GM18505 (cell line): ENCODE results near the gene SNAP25.

Experiments
- ATAC-seq: cut with Tn5 transposase; IDR thresholded peaks from one replicate; pipeline ENCODE4 v1.9.1; 2021; ENCODE audit not compliant: unreplicated experiment
- POLR2A ChIP-seq: IDR thresholded peaks from 4 replicates; pipeline ENCODE4 v1.6.1; 2011; ENCODE audit warnings: borderline replicate concordance; ENCODE audit not compliant: insufficient read depth, insufficient read length; ENCODE audit errors: extremely low read depth

Gene SNAP25

DNA sequence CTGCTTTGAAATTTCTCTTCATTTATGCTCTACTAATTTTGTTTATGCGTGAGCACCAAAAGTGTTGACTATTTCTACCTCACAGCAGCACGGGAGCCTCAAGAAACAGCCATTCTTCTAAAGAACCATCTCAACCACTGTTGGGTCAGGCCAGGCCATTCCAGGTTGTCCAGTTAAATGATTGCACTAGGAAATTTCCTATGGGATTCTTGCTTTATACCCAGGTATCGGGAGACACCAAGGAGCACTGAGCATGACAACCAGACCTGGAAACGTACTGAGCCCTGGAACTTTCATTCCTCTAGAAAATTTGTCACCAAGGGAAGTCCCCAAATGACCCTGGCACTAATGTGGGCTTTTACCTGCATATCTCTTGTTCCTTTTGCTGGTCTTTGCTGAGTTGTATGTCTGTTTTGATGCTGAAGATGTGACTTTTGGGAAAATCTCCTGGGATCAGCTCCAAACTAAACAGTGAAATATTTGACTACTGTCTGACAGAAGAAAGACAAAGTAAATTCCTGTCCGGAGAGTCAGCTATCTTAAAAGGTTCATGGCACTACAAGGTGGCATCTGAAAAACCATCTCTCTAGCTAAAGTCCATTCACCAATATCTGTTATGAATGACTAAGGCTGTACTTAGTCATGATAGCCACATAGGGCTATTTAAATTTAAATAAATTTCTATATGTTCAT, 70.5 kb downstream of the SNAP25 start:
- TF ChIP-seq POLR2A: no peak
- ATAC-seq: no peak

DNA sequence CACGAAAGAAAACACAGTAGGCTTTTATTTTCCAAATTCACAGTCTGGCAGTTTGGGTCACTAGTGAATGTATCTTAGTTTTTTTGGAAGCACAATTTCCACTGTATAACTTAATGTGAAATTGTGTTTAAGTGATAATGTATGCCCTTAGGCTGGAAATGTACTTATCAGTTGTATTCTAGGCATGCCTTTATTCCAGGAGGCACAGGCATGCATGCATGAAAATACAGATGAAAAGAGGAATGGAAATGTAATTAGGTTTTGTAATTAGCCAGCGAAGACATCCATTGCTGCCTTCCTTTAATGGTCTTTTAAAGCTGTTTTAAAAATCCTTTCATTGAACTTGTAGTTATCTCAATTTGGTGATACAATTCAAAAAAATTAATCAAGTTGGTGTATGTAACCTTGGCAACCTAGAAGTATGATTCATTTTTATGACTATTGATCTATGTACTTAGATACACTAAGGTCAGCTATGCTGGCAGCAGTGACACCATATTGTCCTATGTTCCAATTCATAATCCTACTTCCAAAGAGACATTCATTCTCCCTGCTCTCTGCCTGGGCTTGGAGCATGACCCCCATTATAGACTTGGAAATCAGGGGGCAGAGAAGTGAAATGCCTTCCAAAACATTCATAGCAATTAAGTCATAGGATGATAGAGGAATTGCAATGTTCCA, 73.1 kb downstream of the SNAP25 start:
- TF ChIP-seq POLR2A: no peak

DNA sequence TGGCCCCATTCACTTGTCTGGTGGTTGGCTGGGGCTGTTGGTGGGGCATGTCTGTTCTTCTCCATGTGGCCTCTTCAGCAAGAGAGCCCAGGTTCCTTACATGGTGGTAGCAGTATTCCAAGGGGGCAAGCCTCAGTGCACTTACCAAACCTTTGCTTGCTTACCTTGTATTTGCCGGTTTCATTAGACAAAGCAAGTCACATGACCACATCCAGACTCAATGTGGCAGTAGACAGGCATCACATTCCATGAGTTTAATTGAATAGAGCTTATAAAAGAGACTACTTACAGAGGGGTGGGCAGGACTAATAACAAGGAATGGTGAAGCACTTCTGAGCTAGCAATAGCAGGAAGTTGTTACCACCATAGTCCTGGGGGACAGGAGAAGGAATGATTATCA, 78.6 kb downstream of the SNAP25 start:
- no peak for TF ChIP-seq POLR2A

More for the DNA sequence above, 73.1 kb downstream of the SNAP25 start:
- ATAC-seq: no peak

DNA sequence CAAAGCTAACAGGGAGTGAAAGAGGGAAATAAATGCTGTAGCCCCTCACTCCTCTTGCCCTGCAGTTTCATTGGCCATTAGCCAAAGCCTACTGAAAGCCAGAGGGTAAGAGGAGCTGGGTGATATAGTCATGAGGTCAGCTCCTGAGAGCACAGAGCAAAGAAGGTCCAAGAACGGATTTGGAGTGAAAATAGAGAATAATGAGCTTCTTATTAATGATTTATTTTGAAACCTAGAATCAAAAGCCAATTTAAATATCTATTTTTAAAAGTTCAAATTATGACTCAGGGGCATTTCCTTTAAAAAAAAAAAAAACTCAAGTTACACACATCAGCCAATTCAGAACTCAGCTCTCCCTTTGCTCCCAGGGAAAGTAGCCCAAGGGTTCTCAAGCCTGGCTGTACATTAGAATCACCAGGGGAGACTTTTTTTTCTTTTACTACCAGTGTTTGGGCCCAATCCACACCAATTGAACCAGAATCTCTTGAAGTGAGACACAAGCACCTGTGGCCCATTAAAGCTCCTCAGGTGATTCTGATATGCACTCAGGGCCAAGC, 79.1 kb downstream of the SNAP25 start:
- no peak for ATAC-seq
- TF ChIP-seq POLR2A: no peak

More for the DNA sequence above, 78.6 kb downstream of the SNAP25 start:
- no peak for ATAC-seq

DNA sequence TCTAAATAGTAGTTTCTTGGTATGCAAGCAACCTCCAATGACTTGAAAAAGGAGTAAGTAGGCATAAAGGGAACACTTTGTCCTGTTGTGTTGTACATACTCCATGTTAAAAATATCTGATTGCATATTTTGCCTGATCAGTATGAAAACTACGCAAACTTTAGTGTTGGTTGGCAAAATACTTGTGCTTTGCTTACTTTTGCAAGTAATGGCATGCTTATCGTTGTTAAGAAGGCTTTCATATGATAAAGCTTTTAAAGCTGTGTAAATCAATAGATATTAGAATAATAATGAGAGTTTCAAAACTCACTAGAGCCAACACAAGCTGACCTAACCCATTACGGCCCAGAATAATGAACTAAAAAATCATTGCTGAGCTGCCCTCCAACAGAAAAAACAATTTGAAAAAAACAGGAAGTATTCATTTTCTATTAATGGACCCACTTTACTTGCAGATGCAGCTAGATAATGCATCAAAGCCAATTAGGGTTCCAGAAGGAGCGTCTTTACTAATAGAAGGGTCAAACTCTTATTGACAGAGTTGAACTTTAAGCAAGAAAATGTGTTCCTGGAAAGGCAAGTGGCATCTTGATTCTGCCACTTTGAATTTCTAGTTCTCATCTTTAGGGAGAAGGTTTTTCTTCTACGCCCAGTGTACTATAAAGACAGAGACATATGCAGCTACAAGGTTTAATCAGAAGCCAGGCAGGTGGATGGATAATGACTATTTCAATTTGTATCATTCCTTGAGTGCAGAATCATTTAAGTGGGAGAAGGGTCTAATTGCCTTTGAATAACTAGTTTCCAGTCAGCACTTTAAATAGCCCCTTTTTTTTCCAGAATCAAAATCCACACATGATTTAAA, 82.2 kb downstream of the SNAP25 start:
- TF ChIP-seq POLR2A: no peak
- ATAC-seq: no peak

GRCh38 chr20:10303852-10304251, 85.2 kb downstream of the SNAP25 start:
- ATAC-seq: no peak
- no peak for TF ChIP-seq POLR2A

GRCh38 chr20:10304471-10305046, 85.9 kb downstream of the SNAP25 start:
- no peak for TF ChIP-seq POLR2A
- ATAC-seq: no peak

DNA sequence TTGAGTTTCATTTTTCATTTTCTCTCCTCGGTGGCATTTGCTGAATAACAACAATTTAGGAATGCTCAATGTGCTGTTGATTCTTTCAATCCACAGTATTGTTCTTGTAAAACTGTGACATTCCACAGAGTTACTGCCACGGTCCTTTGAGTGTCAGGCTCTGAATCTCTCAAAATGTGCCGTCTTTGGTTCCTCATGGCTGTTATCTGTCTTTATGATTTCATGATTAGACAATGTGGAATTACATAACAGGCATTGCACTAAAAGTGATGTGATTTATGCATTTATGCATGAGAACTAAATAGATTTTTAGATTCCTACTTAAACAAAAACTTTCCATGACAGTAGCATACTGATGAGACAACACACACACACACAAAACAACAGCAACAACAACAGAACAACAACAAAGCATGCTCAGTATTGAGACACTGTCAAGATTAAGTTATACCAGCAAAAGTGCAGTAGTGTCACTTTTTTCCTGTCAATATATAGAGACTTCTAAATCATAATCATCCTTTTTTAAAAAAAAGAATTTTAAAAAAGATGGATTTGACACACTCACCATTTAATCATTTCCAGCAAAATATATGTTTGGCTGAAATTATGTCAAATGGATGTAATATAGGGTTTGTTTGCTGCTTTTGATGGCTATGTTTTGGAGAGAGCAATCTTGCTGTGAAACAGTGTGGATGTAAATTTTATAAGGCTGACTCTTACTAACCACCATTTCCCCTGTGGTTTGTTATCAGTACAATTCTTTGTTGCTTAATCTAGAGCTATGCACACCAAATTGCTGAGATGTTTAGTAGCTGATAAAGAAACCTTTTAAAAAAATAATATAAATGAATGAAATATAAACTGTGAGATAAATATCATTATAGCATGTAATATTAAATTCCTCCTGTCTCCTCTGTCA, 88.1 kb downstream of the SNAP25 start:
- no peak for ATAC-seq

DNA sequence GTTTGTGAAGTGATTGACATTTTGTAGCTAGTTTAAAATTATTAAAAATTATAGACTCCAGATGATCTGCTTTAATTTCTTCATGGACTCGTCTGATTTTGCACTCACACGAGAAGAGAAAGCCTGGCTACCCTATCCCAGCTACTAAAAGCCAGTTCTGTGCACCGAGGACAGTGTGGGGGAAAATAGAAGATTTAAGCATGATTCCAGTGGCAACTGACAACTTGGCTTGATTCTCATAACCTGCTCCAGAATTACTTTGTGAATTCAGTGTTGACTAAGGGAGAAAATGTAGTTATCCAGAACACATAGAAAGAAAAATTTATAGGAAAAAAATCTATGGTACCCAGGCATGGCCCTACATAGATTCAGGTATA, 88.7 kb downstream of the SNAP25 start:
- no peak for ATAC-seq
- TF ChIP-seq POLR2A: no peak

More for the DNA sequence above, 88.1 kb downstream of the SNAP25 start:
- no peak for TF ChIP-seq POLR2A

- no peak for ATAC-seq
- TF ChIP-seq POLR2A: no peak
These were observed 90.0 kb downstream of the SNAP25 start for GRCh38 chr20:10308652-10309051.

DNA sequence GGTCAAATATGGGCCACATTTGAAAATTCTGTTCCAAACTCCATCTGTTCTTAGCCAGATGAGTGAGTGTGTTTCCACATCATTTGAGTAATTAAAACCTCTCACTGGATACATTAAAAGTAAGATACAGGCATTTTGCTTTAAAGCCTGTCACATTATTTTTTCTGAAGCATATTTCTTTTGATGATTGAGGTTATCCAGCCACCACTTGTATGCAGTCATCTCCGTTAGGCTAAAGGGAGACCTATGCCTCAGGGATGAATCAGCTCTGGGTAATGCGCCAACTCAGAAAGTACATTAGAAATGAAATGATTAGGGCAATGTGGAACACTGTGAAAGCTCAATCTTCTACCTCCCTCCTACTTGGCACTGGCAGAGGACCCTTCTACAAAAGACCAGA, 90.7 kb downstream of the SNAP25 start:
- no peak for TF ChIP-seq POLR2A
- no peak for ATAC-seq

DNA sequence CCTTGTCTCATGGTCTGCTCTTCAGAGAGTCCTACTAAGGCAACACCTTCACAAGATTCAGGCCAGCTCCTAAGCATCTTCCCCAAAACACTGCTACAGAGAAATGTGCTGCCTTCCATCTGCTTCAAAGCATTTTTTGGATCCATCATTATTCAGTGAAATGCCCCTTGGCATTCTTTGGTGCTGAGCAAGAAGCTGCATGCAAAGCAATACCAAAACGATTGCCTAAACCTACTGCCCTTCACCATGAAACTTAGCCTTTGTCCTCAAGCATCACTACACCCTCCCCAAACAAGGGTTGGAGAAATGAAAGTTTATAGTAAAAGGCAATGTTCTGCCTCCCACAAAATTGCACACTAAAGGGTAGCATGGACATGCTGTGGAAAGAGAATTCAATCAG, 93.5 kb downstream of the SNAP25 start:
- TF ChIP-seq POLR2A: no peak
- no peak for ATAC-seq
